HEK293 (cell line): Measurements from ENCODE around the gene KIAA0753.

ENCODE experiments used
- FEZF1 ChIP-seq: fragments of 450-650 bp; formaldehyde crosslinking; IDR thresholded peaks from 2 replicates; pipeline ENCODE4 v1.5.1; 2016; ENCODE audit warnings: missing biosample characterization, missing genetic modification characterization
- GFI1B ChIP-seq: fragments of 450-650 bp; formaldehyde crosslinking; IDR thresholded peaks from 2 replicates; pipeline ENCODE4 v1.5.1; 2016; ENCODE audit warnings: missing biosample characterization, missing genetic modification characterization
- GLI4 ChIP-seq: fragments of 450-650 bp; formaldehyde crosslinking; IDR thresholded peaks from 2 replicates; pipeline ENCODE4 v1.5.1; 2016; ENCODE audit warnings: missing biosample characterization, missing genetic modification characterization
- HOXA7 ChIP-seq: sonication (generic); formaldehyde crosslinking; IDR thresholded peaks from 2 replicates; pipeline ENCODE4 v1.8.1; 2022; ENCODE audit warnings: missing genetic modification reagents, borderline replicate concordance
- KLF1 ChIP-seq: fragments of 450-650 bp; formaldehyde crosslinking; IDR thresholded peaks from 2 replicates; pipeline ENCODE4 v1.5.1; 2016; ENCODE audit warnings: missing biosample characterization, missing genetic modification characterization
- KLF16 ChIP-seq: fragments of 450-650 bp; formaldehyde crosslinking; IDR thresholded peaks from 2 replicates; pipeline ENCODE4 v1.5.1; 2017; ENCODE audit warnings: missing biosample characterization, missing genetic modification characterization
- REPIN1 ChIP-seq: fragments of 450-650 bp; formaldehyde crosslinking; IDR thresholded peaks from 2 replicates; pipeline ENCODE4 v1.5.1; 2017; ENCODE audit warnings: missing biosample characterization, missing genetic modification characterization, low read depth
- SETDB1 ChIP-seq: IDR thresholded peaks from one replicate; pipeline ENCODE4 v1.6.1; 2017; ENCODE audit warnings: mild to moderate bottlenecking, low read length, moderate library complexity, mixed read lengths; ENCODE audit not compliant: insufficient read length
- TSHZ1 ChIP-seq: fragments of 450-650 bp; formaldehyde crosslinking; IDR thresholded peaks from 2 replicates; pipeline ENCODE4 v1.5.1; 2016; ENCODE audit warnings: missing biosample characterization, missing genetic modification characterization, borderline replicate concordance
- ZBTB7A ChIP-seq: fragments of 450-650 bp; formaldehyde crosslinking; IDR thresholded peaks from 2 replicates; pipeline ENCODE4 v1.5.1; 2016; ENCODE audit warnings: low read depth, missing biosample characterization, missing genetic modification characterization
- ZIC2 ChIP-seq: fragments of 450-650 bp; formaldehyde crosslinking; IDR thresholded peaks from 2 replicates; pipeline ENCODE4 v1.5.1; 2016; ENCODE audit warnings: missing biosample characterization, missing genetic modification characterization
- ZNF202 ChIP-seq: fragments of 450-650 bp; formaldehyde crosslinking; IDR thresholded peaks from 2 replicates; pipeline ENCODE4 v1.5.1; 2016; ENCODE audit warnings: missing biosample characterization, missing genetic modification characterization, borderline replicate concordance
- ZNF248 ChIP-seq: fragments of 450-650 bp; formaldehyde crosslinking; IDR thresholded peaks from 2 replicates; pipeline ENCODE4 v1.5.1; 2017; ENCODE audit warnings: missing biosample characterization, missing genetic modification characterization
- ZNF280C ChIP-seq: fragments of 450-650 bp; formaldehyde crosslinking; IDR thresholded peaks from 2 replicates; pipeline ENCODE4 v1.5.1; 2016; ENCODE audit warnings: missing biosample characterization, missing genetic modification characterization
- ZNF292 ChIP-seq: fragments of 450-650 bp; formaldehyde crosslinking; IDR thresholded peaks from 2 replicates; pipeline ENCODE4 v1.5.1; 2016; ENCODE audit warnings: low read depth, missing biosample characterization, missing genetic modification characterization, borderline replicate concordance
- ZNF350 ChIP-seq: fragments of 450-650 bp; formaldehyde crosslinking; IDR thresholded peaks from 2 replicates; pipeline ENCODE4 v1.5.0; 2017; ENCODE audit warnings: missing biosample characterization, mild to moderate bottlenecking, missing genetic modification characterization
- ZNF391 ChIP-seq: fragments of 450-650 bp; formaldehyde crosslinking; IDR thresholded peaks from 2 replicates; pipeline ENCODE4 v1.5.1; 2016; ENCODE audit warnings: low read depth, missing biosample characterization, missing genetic modification characterization, borderline replicate concordance
- ZNF394 ChIP-seq: fragments of 450-650 bp; formaldehyde crosslinking; IDR thresholded peaks from 2 replicates; pipeline ENCODE4 v1.5.1; 2016; ENCODE audit warnings: missing biosample characterization, missing genetic modification characterization, mild to moderate bottlenecking, moderate library complexity, borderline replicate concordance
- ZNF398 ChIP-seq: fragments of 450-650 bp; formaldehyde crosslinking; IDR thresholded peaks from 2 replicates; pipeline ENCODE4 v1.5.1; 2017; ENCODE audit warnings: missing biosample characterization, missing genetic modification characterization
- ZNF404 ChIP-seq: fragments of 450-650 bp; formaldehyde crosslinking; IDR thresholded peaks from 2 replicates; pipeline ENCODE4 v1.5.1; 2017; ENCODE audit warnings: missing biosample characterization, missing genetic modification characterization
- ZNF473 ChIP-seq: fragments of 450-650 bp; formaldehyde crosslinking; IDR thresholded peaks from 2 replicates; pipeline ENCODE4 v1.5.1; 2017; ENCODE audit warnings: missing biosample characterization, missing genetic modification characterization
- ZNF48 ChIP-seq: fragments of 450-650 bp; formaldehyde crosslinking; IDR thresholded peaks from 2 replicates; pipeline ENCODE4 v1.5.1; 2016; ENCODE audit warnings: missing biosample characterization, missing genetic modification characterization
- ZNF518A ChIP-seq: fragments of 450-650 bp; formaldehyde crosslinking; conservative IDR thresholded peaks from 2 replicates; pipeline ENCODE4 v1.5.1; 2016; ENCODE audit warnings: low read depth, missing biosample characterization, missing genetic modification characterization
- ZNF530 ChIP-seq: fragments of 450-650 bp; formaldehyde crosslinking; IDR thresholded peaks from 2 replicates; pipeline ENCODE4 v1.5.1; 2016; ENCODE audit warnings: low read depth, missing biosample characterization, missing genetic modification characterization
- ZNF549 ChIP-seq: fragments of 450-650 bp; IDR thresholded peaks from 2 replicates; pipeline ENCODE4 v1.5.1; 2018; ENCODE audit warnings: missing biosample characterization, missing genetic modification characterization, mild to moderate bottlenecking, inconsistent platforms, moderate library complexity
- ZNF626 ChIP-seq: fragments of 450-650 bp; sonication (Bioruptor Pico); formaldehyde crosslinking; IDR thresholded peaks from 2 replicates; pipeline ENCODE4 v1.5.1; 2018; ENCODE audit warnings: missing biosample characterization, missing genetic modification characterization, inconsistent platforms
- ZNF664 ChIP-seq: fragments of 450-650 bp; formaldehyde crosslinking; IDR thresholded peaks from 2 replicates; pipeline ENCODE4 v1.5.1; 2016; ENCODE audit warnings: missing biosample characterization, missing genetic modification characterization
- ZNF777 ChIP-seq: fragments of 450-650 bp; formaldehyde crosslinking; IDR thresholded peaks from 2 replicates; pipeline ENCODE4 v1.5.1; 2017; ENCODE audit warnings: missing biosample characterization, missing genetic modification characterization, borderline replicate concordance

KIAA0753 gene

GRCh38 chr17:6651919-6652452 is 11.5 kb upstream of the KIAA0753 start (continued):
- no peak for TF ChIP-seq ZNF280C (tag by site-specific recombination)
- no peak for TF ChIP-seq ZNF202 (tag by site-specific recombination)
- peak; percentile 69 for TF ChIP-seq KLF16 (tag by site-specific recombination)
- no peak for TF ChIP-seq GFI1B (tag by site-specific recombination)
- TF ChIP-seq ZNF391 (tag by site-specific recombination), result no peak
- TF ChIP-seq REPIN1 (tag by site-specific recombination), result no peak; the same call in 1 of the 2 replicates
- TF ChIP-seq ZNF398, result 0 out of 2 replicates have a peak, but pooled peaks have one; percentile 23
- peak; percentile 56; the same call in 1 of the 2 replicates for TF ChIP-seq ZBTB7A
- no peak for TF ChIP-seq TSHZ1 (tag by site-specific recombination)
- no peak for TF ChIP-seq ZNF473 (tag by site-specific recombination)
- no peak for TF ChIP-seq HOXA7 (CRISPR knock-in tag)
- TF ChIP-seq ZNF518A (tag by site-specific recombination), result no peak
- TF ChIP-seq ZNF394, result 0 out of 2 replicates have a peak, but pooled peaks have one; percentile 18
- TF ChIP-seq FEZF1 (tag by site-specific recombination), result no peak
- no peak for TF ChIP-seq ZNF48
- no peak for TF ChIP-seq ZNF549 (tag by site-specific recombination)
- no peak for TF ChIP-seq KLF1 (tag by site-specific recombination)
- peak; percentile 82; the same call in 1 of the 2 replicates for TF ChIP-seq ZNF777 (tag by site-specific recombination)
- no peak for TF ChIP-seq ZNF248 (tag by site-specific recombination)
- TF ChIP-seq ZNF404, result no peak
- peak; percentile 90 for TF ChIP-seq ZIC2 (tag by site-specific recombination)
- no peak for TF ChIP-seq ZNF530 (tag by site-specific recombination)
- TF ChIP-seq ZNF664 (tag by site-specific recombination), result no peak
- peak; percentile 88 for TF ChIP-seq SETDB1
- 0 out of 2 replicates have a peak, but pooled peaks have one; percentile 70 for TF ChIP-seq GLI4 (tag by site-specific recombination)
- TF ChIP-seq ZNF626, result no peak
- no peak for TF ChIP-seq ZNF292 (tag by site-specific recombination)
- no peak for TF ChIP-seq ZNF350 (tag by site-specific recombination)
